22Rv1 (cell line): ENCODE results near the gene PGS1.

Experiments used
- CTCF ChIP-seq: fragments of 450-650 bp; IDR thresholded peaks from 2 replicates; pipeline ENCODE4 v1.5.1; 2017; ENCODE audit warnings: mild to moderate bottlenecking
- ZFX ChIP-seq: fragments of 450-650 bp; IDR thresholded peaks from 2 replicates; pipeline ENCODE4 v1.6.1; 2017; ENCODE audit warnings: antibody characterized with exemption, borderline replicate concordance

- no peak for TF ChIP-seq CTCF
- no peak for TF ChIP-seq ZFX
Measured at GRCh38 chr17:78343543-78344201, 34.8 kb upstream of the PGS1 start.
